MM.1S (cell line): ENCODE data around the gene FAM124A.

Source experiments
- CTCF ChIP-seq: fragments of 300-600 bp; sonication (generic); IDR thresholded peaks from 2 replicates; pipeline ENCODE4 v1.5.1; 2016; ENCODE audit warnings: antibody characterized with exemption, low read length, mixed read lengths
- EZH2 ChIP-seq: fragments of 300-600 bp; sonication (generic); optimal IDR thresholded peaks from 2 replicates; pipeline ENCODE3; 2017; ENCODE audit warnings: low read depth, mild to moderate bottlenecking, antibody characterized with exemption, low read length, mixed read lengths

- TF ChIP-seq CTCF (no peak), EZH2 (no peak)
Observed at GRCh38 chr13:51277928-51278327, 55.7 kb downstream of the FAM124A start.
